WTC11 (cell line): ENCODE data around the gene PITPNM3. TPM values are rescaled to one million over a fixed set of nuclear protein-coding genes. Genes with fewer than 3 reads are reported as not detected.

Source experiments
- ATAC-seq: fragments of 200-7000 bp; cut with Tn5 transposase; 2 replicates; pipeline ENCODE4 v1.10.0; 2021; ENCODE audit warnings: mild to moderate bottlenecking, moderate library complexity
- CTCF ChIA-PET: fragments of 300-600 bp; sonication (Branson Sonifier 250); formaldehyde crosslinking; loops from one replicate; lab custom pipeline; 2021; ENCODE audit warnings: antibody characterized with exemption; lab: Charles Lee
- POLR2A ChIA-PET: fragments of 350-600 bp; sonication (Branson Sonifier 250); formaldehyde crosslinking; loops from one replicate; lab custom pipeline; 2021; ENCODE audit warnings: antibody characterized with exemption; lab: Charles Lee
- DNase-seq: peaks from one replicate; pipeline ENCODE4 v3.0.0; 2021; ENCODE audit warnings: low spot score
- H3K27ac Mint-ChIP-seq: 2 replicates; pipeline ENCODE4 v1.8.0; 2021; ENCODE audit warnings: mixed read lengths
- H3K27me3 Mint-ChIP-seq: 2 replicates; pipeline ENCODE4 v1.8.0; 2021; ENCODE audit warnings: low read depth, mild to moderate bottlenecking, moderate library complexity, mixed read lengths
- H3K36me3 Mint-ChIP-seq: 2 replicates; pipeline ENCODE4 v1.8.0; 2021; ENCODE audit warnings: mixed read lengths
- H3K4me1 Mint-ChIP-seq: 2 replicates; pipeline ENCODE4 v1.8.0; 2022; ENCODE audit warnings: mixed read lengths
- H3K4me3 Mint-ChIP-seq: 2 replicates; pipeline ENCODE4 v1.8.0; 2021; ENCODE audit warnings: mild to moderate bottlenecking, moderate library complexity, mixed read lengths
- H3K9me3 Mint-ChIP-seq: 2 replicates; pipeline ENCODE4 v1.8.0; 2021; ENCODE audit warnings: mixed read lengths
- CBFB ChIP-seq: sonication (generic); formaldehyde crosslinking; IDR thresholded peaks from 2 replicates; pipeline ENCODE4 v1.8.1; 2022; ENCODE audit warnings: mild to moderate bottlenecking, low read depth, missing genetic modification reagents
- ESRRA ChIP-seq: sonication (generic); formaldehyde crosslinking; IDR thresholded peaks from 2 replicates; pipeline ENCODE4 v1.8.1; 2022; ENCODE audit warnings: mild to moderate bottlenecking, missing genetic modification reagents, borderline replicate concordance
- ETV6 ChIP-seq: sonication (generic); formaldehyde crosslinking; IDR thresholded peaks from 2 replicates; pipeline ENCODE4 v1.8.1; 2022; ENCODE audit warnings: mild to moderate bottlenecking, missing genetic modification reagents
- FOXK1 ChIP-seq: sonication (generic); formaldehyde crosslinking; IDR thresholded peaks from 2 replicates; pipeline ENCODE4 v1.8.0; 2022; ENCODE audit warnings: mild to moderate bottlenecking, moderate library complexity, missing genetic modification reagents
- IRF2 ChIP-seq: sonication (generic); formaldehyde crosslinking; IDR thresholded peaks from 2 replicates; pipeline ENCODE4 v1.8.0; 2022; ENCODE audit warnings: low read depth, missing genetic modification reagents, borderline replicate concordance
- SMAD4 ChIP-seq: sonication (generic); formaldehyde crosslinking; IDR thresholded peaks from 2 replicates; pipeline ENCODE4 v1.8.0; 2022; ENCODE audit warnings: mild to moderate bottlenecking, missing genetic modification reagents
- TEAD1 ChIP-seq: sonication (generic); formaldehyde crosslinking; IDR thresholded peaks from 2 replicates; pipeline ENCODE4 v1.8.0; 2022; ENCODE audit warnings: mild to moderate bottlenecking, missing genetic modification reagents
- ZNF121 ChIP-seq: sonication (generic); formaldehyde crosslinking; IDR thresholded peaks from 2 replicates; pipeline ENCODE4 v1.8.0; 2023; ENCODE audit warnings: missing genetic modification reagents
- total RNA-seq: library from RNA; stranded (reverse); gene quantifications from 3 replicates; pipeline ENCODE4 v1.2.3, GENCODE V29; 2021
- TF ChIP-seq, protein P1 (sequence below): sonication (generic); formaldehyde crosslinking; conservative IDR thresholded peaks from 2 replicates; pipeline ENCODE4 v1.8.1; 2023; ENCODE audit warnings: mild to moderate bottlenecking, low read depth, missing genetic modification reagents, moderate library complexity
- TF ChIP-seq, protein P2 (sequence below): fragments of 250-450 bp; sonication (Bioruptor Pico); IDR thresholded peaks from 2 replicates; pipeline ENCODE4 v2.1.2; 2022; ENCODE audit warnings: mild to moderate bottlenecking, moderate library complexity
- TF ChIP-seq, protein P3 (sequence below): fragments of 250-450 bp; sonication (Bioruptor Pico); IDR thresholded peaks from 2 replicates; pipeline ENCODE4 v1.9.0; 2021; ENCODE audit warnings: mild to moderate bottlenecking, borderline replicate concordance
- TF ChIP-seq, protein P4 (sequence below): sonication (generic); formaldehyde crosslinking; IDR thresholded peaks from 2 replicates; pipeline ENCODE4 v1.8.0; 2022; ENCODE audit warnings: mild to moderate bottlenecking, missing genetic modification reagents
- TF ChIP-seq, protein P5 (sequence below): sonication (generic); formaldehyde crosslinking; IDR thresholded peaks from 2 replicates; pipeline ENCODE4 v1.8.1; 2023; ENCODE audit warnings: mild to moderate bottlenecking, moderate library complexity, missing genetic modification reagents
- TF ChIP-seq, protein P6 (sequence below): sonication (generic); formaldehyde crosslinking; IDR thresholded peaks from 2 replicates; pipeline ENCODE4 v1.8.1; 2022; ENCODE audit warnings: missing genetic modification reagents, borderline replicate concordance

The PITPNM3 gene
- total RNA-seq, 1 experiment from 2014 or later, result 2.8 TPM

DNA sequence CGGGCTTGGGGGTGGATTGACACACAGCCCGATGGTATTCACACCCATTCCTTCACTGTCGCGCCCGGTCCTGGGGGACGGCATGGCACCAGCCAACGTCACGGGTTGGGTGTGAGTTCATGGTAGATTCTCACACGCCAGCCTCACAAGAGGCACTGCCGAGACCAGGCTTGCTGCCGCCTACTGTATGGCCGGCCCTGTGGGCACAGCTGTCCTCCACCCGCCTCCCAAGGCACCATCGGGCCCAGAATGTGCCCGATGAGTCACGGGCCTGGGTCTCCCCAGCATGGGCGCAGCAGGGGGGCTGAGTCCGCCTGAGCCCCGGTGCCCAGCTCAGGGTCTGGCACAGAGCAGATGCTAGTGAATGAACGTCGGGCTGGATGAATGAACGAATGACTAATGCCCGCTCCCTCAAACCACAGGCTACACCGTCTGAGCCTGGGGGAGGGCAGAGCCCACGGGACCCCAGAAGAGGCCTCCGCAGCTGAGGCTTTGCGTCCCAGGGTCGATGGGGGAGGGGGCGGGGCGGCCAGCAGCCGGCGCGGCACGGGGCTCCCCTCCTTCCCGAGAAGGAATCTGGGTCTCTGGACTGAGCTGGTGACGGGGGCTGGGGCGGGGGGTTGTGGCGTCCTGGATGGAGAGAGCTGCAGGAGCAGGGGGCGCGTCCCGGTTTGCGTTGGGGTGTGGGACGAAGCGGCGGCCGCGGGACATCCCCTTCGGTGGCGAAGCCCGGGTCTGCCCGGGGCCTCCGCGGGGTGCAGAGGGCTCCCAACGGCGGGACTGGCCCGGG is 829 bp downstream of the PITPNM3 start:
- TF ChIP-seq, protein P1, sequence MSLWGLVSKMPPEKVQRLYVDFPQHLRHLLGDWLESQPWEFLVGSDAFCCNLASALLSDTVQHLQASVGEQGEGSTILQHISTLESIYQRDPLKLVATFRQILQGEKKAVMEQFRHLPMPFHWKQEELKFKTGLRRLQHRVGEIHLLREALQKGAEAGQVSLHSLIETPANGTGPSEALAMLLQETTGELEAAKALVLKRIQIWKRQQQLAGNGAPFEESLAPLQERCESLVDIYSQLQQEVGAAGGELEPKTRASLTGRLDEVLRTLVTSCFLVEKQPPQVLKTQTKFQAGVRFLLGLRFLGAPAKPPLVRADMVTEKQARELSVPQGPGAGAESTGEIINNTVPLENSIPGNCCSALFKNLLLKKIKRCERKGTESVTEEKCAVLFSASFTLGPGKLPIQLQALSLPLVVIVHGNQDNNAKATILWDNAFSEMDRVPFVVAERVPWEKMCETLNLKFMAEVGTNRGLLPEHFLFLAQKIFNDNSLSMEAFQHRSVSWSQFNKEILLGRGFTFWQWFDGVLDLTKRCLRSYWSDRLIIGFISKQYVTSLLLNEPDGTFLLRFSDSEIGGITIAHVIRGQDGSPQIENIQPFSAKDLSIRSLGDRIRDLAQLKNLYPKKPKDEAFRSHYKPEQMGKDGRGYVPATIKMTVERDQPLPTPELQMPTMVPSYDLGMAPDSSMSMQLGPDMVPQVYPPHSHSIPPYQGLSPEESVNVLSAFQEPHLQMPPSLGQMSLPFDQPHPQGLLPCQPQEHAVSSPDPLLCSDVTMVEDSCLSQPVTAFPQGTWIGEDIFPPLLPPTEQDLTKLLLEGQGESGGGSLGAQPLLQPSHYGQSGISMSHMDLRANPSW (CRISPR knock-in tag), result no peak
- 0 out of 2 replicates have a peak, but pooled peaks have one; percentile 3 for TF ChIP-seq ETV6 (CRISPR knock-in tag)
- TF ChIP-seq, protein P2, sequence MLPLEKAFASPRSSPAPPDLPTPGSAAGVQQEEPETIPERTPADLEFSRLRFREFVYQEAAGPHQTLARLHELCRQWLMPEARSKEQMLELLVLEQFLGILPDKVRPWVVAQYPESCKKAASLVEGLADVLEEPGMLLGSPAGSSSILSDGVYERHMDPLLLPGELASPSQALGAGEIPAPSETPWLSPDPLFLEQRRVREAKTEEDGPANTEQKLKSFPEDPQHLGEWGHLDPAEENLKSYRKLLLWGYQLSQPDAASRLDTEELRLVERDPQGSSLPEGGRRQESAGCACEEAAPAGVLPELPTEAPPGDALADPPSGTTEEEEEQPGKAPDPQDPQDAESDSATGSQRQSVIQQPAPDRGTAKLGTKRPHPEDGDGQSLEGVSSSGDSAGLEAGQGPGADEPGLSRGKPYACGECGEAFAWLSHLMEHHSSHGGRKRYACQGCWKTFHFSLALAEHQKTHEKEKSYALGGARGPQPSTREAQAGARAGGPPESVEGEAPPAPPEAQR (CRISPR knock-in tag), result no peak
- TF ChIP-seq FOXK1 (CRISPR knock-in tag), result 0 out of 2 replicates have a peak, but pooled peaks have one; percentile 15
- TF ChIP-seq, protein P3, sequence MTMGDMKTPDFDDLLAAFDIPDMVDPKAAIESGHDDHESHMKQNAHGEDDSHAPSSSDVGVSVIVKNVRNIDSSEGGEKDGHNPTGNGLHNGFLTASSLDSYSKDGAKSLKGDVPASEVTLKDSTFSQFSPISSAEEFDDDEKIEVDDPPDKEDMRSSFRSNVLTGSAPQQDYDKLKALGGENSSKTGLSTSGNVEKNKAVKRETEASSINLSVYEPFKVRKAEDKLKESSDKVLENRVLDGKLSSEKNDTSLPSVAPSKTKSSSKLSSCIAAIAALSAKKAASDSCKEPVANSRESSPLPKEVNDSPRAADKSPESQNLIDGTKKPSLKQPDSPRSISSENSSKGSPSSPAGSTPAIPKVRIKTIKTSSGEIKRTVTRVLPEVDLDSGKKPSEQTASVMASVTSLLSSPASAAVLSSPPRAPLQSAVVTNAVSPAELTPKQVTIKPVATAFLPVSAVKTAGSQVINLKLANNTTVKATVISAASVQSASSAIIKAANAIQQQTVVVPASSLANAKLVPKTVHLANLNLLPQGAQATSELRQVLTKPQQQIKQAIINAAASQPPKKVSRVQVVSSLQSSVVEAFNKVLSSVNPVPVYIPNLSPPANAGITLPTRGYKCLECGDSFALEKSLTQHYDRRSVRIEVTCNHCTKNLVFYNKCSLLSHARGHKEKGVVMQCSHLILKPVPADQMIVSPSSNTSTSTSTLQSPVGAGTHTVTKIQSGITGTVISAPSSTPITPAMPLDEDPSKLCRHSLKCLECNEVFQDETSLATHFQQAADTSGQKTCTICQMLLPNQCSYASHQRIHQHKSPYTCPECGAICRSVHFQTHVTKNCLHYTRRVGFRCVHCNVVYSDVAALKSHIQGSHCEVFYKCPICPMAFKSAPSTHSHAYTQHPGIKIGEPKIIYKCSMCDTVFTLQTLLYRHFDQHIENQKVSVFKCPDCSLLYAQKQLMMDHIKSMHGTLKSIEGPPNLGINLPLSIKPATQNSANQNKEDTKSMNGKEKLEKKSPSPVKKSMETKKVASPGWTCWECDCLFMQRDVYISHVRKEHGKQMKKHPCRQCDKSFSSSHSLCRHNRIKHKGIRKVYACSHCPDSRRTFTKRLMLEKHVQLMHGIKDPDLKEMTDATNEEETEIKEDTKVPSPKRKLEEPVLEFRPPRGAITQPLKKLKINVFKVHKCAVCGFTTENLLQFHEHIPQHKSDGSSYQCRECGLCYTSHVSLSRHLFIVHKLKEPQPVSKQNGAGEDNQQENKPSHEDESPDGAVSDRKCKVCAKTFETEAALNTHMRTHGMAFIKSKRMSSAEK (CRISPR knock-in tag), result no peak
- TF ChIP-seq, protein P4, sequence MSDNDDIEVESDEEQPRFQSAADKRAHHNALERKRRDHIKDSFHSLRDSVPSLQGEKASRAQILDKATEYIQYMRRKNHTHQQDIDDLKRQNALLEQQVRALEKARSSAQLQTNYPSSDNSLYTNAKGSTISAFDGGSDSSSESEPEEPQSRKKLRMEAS, result 0 out of 2 replicates have a peak, but pooled peaks have one; percentile 22
- TF ChIP-seq, protein P5, sequence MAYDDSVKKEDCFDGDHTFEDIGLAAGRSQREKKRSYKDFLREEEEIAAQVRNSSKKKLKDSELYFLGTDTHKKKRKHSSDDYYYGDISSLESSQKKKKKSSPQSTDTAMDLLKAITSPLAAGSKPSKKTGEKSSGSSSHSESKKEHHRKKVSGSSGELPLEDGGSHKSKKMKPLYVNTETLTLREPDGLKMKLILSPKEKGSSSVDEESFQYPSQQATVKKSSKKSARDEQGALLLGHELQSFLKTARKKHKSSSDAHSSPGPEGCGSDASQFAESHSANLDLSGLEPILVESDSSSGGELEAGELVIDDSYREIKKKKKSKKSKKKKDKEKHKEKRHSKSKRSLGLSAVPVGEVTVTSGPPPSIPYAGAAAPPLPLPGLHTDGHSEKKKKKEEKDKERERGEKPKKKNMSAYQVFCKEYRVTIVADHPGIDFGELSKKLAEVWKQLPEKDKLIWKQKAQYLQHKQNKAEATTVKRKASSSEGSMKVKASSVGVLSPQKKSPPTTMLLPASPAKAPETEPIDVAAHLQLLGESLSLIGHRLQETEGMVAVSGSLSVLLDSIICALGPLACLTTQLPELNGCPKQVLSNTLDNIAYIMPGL (CRISPR knock-in tag), result 0 out of 2 replicates have a peak, but pooled peaks have one; percentile 34
- peak; percentile 78; the same call in 1 of the 2 replicates for TF ChIP-seq CBFB (CRISPR knock-in tag)
- no peak for TF ChIP-seq TEAD1
- no peak for TF ChIP-seq SMAD4 (CRISPR knock-in tag)
- no peak for TF ChIP-seq ZNF121 (CRISPR knock-in tag)
- TF ChIP-seq IRF2 (CRISPR knock-in tag), result no peak
- TF ChIP-seq, protein P6, sequence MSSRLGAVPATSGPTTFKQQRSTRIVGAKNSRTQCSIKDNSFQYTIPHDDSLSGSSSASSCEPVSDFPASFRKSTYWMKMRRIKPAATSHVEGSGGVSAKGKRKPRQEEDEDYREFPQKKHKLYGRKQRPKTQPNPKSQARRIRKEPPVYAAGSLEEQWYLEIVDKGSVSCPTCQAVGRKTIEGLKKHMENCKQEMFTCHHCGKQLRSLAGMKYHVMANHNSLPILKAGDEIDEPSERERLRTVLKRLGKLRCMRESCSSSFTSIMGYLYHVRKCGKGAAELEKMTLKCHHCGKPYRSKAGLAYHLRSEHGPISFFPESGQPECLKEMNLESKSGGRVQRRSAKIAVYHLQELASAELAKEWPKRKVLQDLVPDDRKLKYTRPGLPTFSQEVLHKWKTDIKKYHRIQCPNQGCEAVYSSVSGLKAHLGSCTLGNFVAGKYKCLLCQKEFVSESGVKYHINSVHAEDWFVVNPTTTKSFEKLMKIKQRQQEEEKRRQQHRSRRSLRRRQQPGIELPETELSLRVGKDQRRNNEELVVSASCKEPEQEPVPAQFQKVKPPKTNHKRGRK (CRISPR knock-in tag), result no peak
- no peak for TF ChIP-seq ESRRA (CRISPR knock-in tag)
- H3K36me3 Mint-ChIP-seq, result no peaks in the 10 kb centered on the region
- peak; percentile 71 for DNase-seq
- H3K27me3 Mint-ChIP-seq, result peaks cover 59% of the 10 kb centered on the region
- peaks cover 33% of the 10 kb centered on the region for H3K4me1 Mint-ChIP-seq
- ChIA-PET POLR2A (no interaction called here), CTCF (interaction anchor here (1.6 to 1.7 kb wide), 2 partner anchors 60 to 83 kb away, joined by 6 to 12 read pairs; no protein-coding TSS in a partner anchor)
- H3K9me3 Mint-ChIP-seq, result no peaks in the 10 kb centered on the region
- peak overlapping the region; percentile 73 for H3K4me3 Mint-ChIP-seq
- ATAC-seq, result peak; percentile 28
- H3K27ac Mint-ChIP-seq, result no peak overlapping the region
